ENCODE measurements around the gene ADPGK. TPM values are rescaled to one million over a fixed set of nuclear protein-coding genes. Genes with fewer than 3 reads are reported as not detected.
"Not testable (repeated sequence)": the region's sequence is repeated elsewhere in the genome, so short reads cannot be mapped to it uniquely, and the experiment has no call there.

The ADPGK gene
- total and polyA plus RNA-seq, 2 donors (not counting 1 experiment from before 2014, with no cell fraction given): 128 to 174 TPM

DNA sequence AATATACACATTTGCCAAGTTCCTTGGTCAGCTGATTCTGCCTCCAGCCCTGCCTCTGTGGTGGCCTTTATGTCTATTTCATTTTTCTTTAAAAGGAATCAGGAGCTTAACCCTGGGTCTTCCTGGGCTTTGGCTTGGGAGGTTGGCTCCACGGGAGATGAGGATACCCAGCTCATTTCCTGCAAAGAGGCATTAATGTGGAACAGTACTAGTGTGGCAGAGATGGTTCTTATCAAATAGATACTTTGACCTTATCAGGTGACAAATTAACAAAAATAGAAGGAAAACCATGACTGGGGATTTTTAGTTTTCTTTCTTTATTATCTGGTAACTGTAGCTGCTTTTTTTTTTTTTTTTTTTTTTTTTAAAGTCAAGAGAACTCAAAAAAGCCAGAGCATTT, 54.7 kb downstream of the ADPGK start:
- DNase-seq (no peak), ATAC-seq (ENCODE audit: low read depth) (no peak)
- Histone ChIP-seq H3K4me2 (replicated peaks; ENCODE audit: low read depth, low read length, poor library complexity, severe bottlenecking) (no peak overlapping the region), H3K27ac (ENCODE audit: low read length in 2 of 2) (no peak overlapping the region), H3K27me3 (replicated peaks in 1 of 4; ENCODE audit: control extremely low read depth in 1 of 4, control insufficient read depth in 3 of 4, insufficient read depth in 4 of 4, low read length in 3 of 4) (no peaks in the 10 kb centered on the region), H3K9me3 (ENCODE audit: control extremely low read depth in 1 of 3, control insufficient read depth in 2 of 3, insufficient read depth in 1 of 3, low read length in 2 of 3) (no peaks in the 10 kb centered on the region), H3K9ac (ENCODE audit: low read length) (no peak overlapping the region), H4K20me1 (ENCODE audit: control insufficient read depth, insufficient read depth, low read length, poor library complexity, severe bottlenecking) (no peaks in the 10 kb centered on the region), H3K79me2 (ENCODE audit: control insufficient read depth, insufficient read depth, low read length) (no peaks in the 10 kb centered on the region), H3K36me3 (replicated peaks in 1 of 2; ENCODE audit: control extremely low read depth in 1 of 2, control insufficient read depth in 1 of 2, extremely low read depth in 1 of 2, insufficient read depth in 2 of 2, low read length in 1 of 2) (peaks cover 8 to 17% of the 10 kb centered on the region in 2 experiments), H2AFZ (ENCODE audit: insufficient read depth, low read depth, low read length, poor library complexity, severe bottlenecking) (no peak overlapping the region), H3K4me3 (ENCODE audit: control extremely low read depth in 1 of 5, extremely low read depth in 1 of 5, insufficient read depth in 1 of 5, low read depth in 2 of 5, low read length in 4 of 5) (no peak overlapping the region), H3K4me1 (ENCODE audit: control insufficient read depth in 2 of 2, insufficient read depth in 2 of 2, low read length in 2 of 2) (no peaks in the 10 kb centered on the region)
- no peaks in the 10 kb centered on the region for H3K4me1 Mint-ChIP-seq
- intact Hi-C loops (cut with micrococcal nuclease): loop anchor here (10.0 kb wide), 1 partner anchor 516 kb away; no protein-coding TSS in a partner anchor
- POLR2A ChIA-PET: no interaction called here
- CTCF ChIA-PET: interaction anchor here (1.0 kb wide), 1 partner anchor 10 kb away, joined by 3 read pairs; no protein-coding TSS in a partner anchor
- no peak overlapping the region for H3K27ac Mint-ChIP-seq
- no peaks in the 10 kb centered on the region for H3K27me3 Mint-ChIP-seq
- TF ChIP-seq, protein P1, sequence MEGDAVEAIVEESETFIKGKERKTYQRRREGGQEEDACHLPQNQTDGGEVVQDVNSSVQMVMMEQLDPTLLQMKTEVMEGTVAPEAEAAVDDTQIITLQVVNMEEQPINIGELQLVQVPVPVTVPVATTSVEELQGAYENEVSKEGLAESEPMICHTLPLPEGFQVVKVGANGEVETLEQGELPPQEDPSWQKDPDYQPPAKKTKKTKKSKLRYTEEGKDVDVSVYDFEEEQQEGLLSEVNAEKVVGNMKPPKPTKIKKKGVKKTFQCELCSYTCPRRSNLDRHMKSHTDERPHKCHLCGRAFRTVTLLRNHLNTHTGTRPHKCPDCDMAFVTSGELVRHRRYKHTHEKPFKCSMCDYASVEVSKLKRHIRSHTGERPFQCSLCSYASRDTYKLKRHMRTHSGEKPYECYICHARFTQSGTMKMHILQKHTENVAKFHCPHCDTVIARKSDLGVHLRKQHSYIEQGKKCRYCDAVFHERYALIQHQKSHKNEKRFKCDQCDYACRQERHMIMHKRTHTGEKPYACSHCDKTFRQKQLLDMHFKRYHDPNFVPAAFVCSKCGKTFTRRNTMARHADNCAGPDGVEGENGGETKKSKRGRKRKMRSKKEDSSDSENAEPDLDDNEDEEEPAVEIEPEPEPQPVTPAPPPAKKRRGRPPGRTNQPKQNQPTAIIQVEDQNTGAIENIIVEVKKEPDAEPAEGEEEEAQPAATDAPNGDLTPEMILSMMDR (IDR thresholded peaks at IDR 0.05): no peak
- no peak for TF ChIP-seq EZH2 (IDR thresholded peaks at IDR 0.05; ENCODE audit: borderline replicate concordance, insufficient read depth, low read depth, low read length, poor library complexity, severe bottlenecking)
- no peak overlapping the region for H3K4me3 Mint-ChIP-seq
- H3K9me3 Mint-ChIP-seq (ENCODE audit: insufficient read depth): no peaks in the 10 kb centered on the region
- no CpG with 5 or more reads among the region's 1 CpG for WGBS (ENCODE audit: insufficient coverage)

DNA sequence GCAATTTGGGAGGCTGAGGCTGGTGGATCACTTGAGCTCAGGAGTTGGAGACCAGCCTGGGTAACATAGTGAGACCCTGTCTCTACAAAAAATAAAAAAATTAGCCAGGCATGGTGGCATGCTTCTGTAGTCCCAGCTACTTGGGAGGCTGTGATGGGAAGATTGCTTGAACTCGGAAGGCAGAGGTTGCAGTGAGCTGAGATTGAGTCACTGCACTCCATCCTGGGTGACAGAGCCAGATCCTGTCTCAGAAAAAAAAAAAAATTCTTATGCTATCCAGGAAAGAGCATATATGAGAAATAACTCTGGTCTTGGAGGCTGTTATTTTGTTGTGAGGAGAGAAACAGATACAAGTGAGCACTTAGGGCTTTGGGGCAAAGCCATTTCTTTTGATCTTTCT, 55.3 kb downstream of the ADPGK start:
- H3K9me3 Mint-ChIP-seq (ENCODE audit: insufficient read depth); H4K20me1 ChIP-seq (ENCODE audit: control insufficient read depth, insufficient read depth, low read length, poor library complexity, severe bottlenecking); DNase-seq; H3K9me3 ChIP-seq (ENCODE audit: control extremely low read depth in 1 of 3, control insufficient read depth in 2 of 3, insufficient read depth in 1 of 3, low read length in 2 of 3); ATAC-seq (ENCODE audit: low read depth); H3K9ac ChIP-seq (ENCODE audit: low read length); H3K27ac Mint-ChIP-seq; H3K27ac ChIP-seq (ENCODE audit: low read length in 2 of 2); H3K4me2 ChIP-seq (replicated peaks; ENCODE audit: low read depth, low read length, poor library complexity, severe bottlenecking); H3K27me3 ChIP-seq (replicated peaks in 1 of 4; ENCODE audit: control extremely low read depth in 1 of 4, control insufficient read depth in 3 of 4, insufficient read depth in 4 of 4, low read length in 3 of 4); H3K79me2 ChIP-seq (ENCODE audit: control insufficient read depth, insufficient read depth, low read length); H2AFZ ChIP-seq (ENCODE audit: insufficient read depth, low read depth, low read length, poor library complexity, severe bottlenecking); H3K4me3 ChIP-seq (ENCODE audit: control extremely low read depth in 1 of 5, extremely low read depth in 1 of 5, insufficient read depth in 1 of 5, low read depth in 2 of 5, low read length in 4 of 5); H3K4me1 Mint-ChIP-seq; POLR2A ChIA-PET; H3K27me3 Mint-ChIP-seq; H3K4me1 ChIP-seq (ENCODE audit: control insufficient read depth in 2 of 2, insufficient read depth in 2 of 2, low read length in 2 of 2); H3K4me3 Mint-ChIP-seq: not testable (repeated sequence)
- CTCF ChIA-PET: interaction anchor here (1.0 kb wide), 1 partner anchor 11 kb away, joined by 3 read pairs; no protein-coding TSS in a partner anchor
- WGBS (ENCODE audit: insufficient coverage): 90% methylated on average over 1 of the region's 1 CpG
- peaks cover 8 to 17% of the 10 kb centered on the region in 2 experiments for H3K36me3 ChIP-seq (replicated peaks in 1 of 2; ENCODE audit: control extremely low read depth in 1 of 2, control insufficient read depth in 1 of 2, extremely low read depth in 1 of 2, insufficient read depth in 2 of 2, low read length in 1 of 2)
- intact Hi-C loops (cut with micrococcal nuclease): loop anchor here (10.0 kb wide), 1 partner anchor 517 kb away; no protein-coding TSS in a partner anchor
